SKM-1 (cell line): ENCODE data around the gene BUB1B.
A peak's percentile ranks its signal among the peaks of the same experiment; 100 is the strongest.
"Not testable (repeated sequence)": the region's sequence is repeated elsewhere in the genome, so short reads cannot be mapped to it uniquely, and the experiment has no call there.

Experiments used
- DNase-seq: peaks from one replicate; lab custom pipeline; 2025; ENCODE audit not compliant: unreplicated experiment; lab: John Stamatoyannopoulos, UW

Gene BUB1B, protein sequence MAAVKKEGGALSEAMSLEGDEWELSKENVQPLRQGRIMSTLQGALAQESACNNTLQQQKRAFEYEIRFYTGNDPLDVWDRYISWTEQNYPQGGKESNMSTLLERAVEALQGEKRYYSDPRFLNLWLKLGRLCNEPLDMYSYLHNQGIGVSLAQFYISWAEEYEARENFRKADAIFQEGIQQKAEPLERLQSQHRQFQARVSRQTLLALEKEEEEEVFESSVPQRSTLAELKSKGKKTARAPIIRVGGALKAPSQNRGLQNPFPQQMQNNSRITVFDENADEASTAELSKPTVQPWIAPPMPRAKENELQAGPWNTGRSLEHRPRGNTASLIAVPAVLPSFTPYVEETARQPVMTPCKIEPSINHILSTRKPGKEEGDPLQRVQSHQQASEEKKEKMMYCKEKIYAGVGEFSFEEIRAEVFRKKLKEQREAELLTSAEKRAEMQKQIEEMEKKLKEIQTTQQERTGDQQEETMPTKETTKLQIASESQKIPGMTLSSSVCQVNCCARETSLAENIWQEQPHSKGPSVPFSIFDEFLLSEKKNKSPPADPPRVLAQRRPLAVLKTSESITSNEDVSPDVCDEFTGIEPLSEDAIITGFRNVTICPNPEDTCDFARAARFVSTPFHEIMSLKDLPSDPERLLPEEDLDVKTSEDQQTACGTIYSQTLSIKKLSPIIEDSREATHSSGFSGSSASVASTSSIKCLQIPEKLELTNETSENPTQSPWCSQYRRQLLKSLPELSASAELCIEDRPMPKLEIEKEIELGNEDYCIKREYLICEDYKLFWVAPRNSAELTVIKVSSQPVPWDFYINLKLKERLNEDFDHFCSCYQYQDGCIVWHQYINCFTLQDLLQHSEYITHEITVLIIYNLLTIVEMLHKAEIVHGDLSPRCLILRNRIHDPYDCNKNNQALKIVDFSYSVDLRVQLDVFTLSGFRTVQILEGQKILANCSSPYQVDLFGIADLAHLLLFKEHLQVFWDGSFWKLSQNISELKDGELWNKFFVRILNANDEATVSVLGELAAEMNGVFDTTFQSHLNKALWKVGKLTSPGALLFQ

DNA sequence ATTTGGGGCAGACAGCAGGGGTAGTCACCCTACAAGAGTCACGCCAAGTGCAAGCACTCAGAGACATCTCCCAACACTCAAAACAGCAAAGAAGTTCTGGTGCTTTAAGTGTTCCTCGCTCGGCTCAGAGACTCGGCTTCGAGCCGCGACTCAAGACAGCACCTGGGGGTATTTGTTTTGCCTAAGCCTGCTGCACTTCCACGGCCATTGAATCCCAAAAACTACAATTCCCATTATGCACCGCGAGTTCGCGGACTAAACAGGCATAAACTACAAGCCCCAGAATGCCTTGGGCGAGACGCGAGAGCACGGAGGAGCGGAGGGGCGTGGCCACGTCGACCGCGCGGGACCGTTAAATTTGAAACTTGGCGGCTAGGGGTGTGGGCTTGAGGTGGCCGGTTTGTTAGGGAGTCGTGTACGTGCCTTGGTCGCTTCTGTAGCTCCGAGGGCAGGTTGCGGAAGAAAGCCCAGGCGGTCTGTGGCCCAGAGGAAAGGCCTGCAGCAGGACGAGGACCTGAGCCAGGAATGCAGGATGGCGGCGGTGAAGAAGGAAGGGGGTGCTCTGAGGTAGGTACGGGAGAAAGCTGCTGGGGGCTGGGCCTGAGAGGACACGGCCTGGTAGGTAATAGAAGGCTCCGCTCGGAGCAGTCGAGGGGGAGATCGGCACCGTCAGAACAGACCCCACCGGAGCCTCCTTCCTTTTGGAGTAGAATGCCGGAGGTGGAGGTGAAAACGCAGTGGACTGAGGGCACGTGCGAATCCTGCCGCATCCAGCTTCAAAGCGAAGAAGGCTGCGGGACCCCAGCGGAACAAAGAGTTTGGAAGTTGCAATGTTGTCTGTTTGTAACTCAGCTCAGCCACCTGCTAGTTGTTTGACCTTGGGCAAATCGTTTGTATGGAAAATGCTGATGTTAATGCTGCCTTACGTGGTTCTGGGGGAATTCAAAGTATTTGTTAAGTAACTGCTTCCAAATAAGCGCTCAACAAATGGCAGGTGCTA is at the start of gene BUB1B:
Gene BUB1B (plus strand): TSS at position 381 of the 1,000 bp plus-strand sequence. CDS start 152 bp downstream, at position 533.
- DNase-seq = peak; percentile 84

DNA sequence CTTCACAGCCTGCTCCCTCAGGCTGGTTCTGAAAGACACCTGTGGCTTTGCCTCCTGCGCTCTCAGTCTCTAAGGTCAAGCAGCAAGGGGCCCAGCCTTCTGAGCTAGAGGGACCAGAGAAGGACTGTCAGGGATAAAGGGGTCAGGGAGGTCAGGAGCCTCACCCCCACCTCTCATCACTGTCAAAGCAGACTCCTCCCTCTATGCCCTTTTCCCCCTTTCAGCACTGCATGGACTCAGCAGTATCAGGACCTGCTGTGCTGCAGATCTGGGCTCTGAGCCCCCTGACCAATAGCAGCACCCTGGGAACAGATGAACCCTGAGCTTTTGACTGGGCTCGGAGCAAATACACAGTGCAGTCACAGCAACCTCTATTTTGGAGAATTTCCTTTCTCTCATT is 49.0 kb upstream of the BUB1B start:
- no peak for DNase-seq

DNA sequence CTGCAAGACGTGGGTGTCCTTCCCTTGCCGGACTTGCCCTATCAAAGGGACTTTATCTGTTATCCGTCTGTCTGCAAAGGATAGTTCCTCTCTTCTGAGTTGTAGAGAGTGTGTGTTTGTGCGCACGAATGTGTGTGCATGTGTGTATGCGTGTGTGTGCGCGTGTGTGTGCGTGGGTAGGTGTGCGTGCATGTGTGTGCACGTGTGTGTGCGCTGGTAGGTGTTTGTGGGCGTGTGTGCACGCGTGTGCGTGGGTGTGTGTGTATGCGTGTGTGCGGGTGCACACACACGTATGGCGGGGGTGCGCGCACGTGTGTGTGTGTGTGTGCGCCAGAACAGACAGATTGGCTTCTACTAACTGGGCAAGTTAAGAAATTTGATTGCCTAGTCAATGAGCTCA is 48.1 kb upstream of the BUB1B start:
- no peak for DNase-seq

DNA sequence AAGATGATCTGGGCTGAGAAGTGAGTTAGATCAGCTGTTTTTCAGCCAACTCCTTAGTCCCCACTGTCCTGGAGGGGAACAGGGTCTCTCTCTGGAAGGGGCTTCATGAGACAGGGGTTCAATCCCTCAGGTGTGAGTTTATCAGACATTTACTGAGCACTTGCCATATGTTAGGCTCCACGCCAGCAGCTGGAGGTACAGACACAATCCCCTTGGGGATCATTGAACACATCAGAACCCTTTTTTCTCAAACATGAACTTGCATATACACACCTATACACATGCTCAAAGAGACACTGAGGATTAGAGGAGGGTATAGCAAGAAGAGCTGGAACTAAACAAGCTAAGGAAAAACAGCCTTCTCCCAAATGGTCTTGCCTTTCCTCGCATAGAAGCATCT is 46.7 kb upstream of the BUB1B start:
- DNase-seq = no peak

DNA sequence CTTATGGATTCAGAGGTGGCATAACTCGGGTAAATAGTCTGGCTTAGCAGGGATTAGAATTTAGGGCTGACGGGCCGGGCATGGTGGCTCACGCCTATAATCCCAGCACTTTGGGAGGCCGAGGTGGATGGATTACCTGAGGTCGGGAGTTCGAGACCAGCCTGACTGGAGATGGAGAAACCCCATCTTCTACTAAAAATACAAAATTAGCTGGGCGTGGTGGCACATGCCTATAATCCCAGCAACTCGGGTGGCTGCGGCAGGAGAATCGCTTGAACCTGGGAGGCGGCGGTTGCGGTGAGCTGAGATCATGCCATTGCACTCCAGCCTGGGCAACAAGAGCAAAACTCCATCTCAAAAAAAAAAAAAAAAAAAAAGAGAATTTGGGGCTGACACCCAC is 45.8 kb upstream of the BUB1B start:
- not testable (repeated sequence) for DNase-seq

DNA sequence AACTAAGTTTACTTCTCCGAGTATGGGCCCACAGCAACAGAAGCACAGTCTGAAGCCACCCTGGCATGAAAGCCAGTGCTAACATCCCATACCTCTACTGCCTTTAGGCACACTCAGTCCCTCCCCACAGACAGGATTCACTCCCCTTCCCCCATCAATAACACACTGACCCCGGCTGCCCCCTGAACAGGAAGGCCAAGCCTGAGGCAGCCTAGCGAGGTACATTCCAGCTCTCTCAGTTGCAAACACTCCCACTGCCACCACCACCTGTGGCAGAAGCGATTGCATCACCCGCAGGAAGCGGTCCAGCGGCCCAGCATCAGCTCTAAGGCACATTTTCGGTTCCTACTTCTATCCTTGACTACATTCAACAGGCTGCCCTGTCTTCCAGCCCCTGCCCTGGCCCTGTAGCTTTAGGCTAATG is 45.2 kb upstream of the BUB1B start:
- peak; percentile 75 for DNase-seq

DNA sequence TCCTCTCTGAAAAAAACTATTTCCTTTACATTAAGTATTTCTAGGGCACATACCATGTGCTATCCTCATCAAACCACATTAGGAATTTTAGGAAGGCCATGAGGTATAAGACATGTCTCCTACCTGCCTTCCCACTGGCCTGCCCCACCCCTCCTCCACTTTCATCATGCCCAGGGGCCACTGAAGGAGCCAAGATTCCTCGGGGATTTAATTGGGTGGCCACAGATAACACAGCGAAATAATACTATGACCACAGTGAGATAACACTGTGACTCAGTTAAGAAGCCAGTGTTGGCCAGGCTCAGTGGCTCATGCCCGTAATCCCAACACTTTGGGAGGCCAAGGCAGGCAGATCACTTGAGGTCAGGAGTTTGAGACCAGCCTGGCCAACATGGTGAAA is 42.4 kb upstream of the BUB1B start:
- DNase-seq = no peak

DNA sequence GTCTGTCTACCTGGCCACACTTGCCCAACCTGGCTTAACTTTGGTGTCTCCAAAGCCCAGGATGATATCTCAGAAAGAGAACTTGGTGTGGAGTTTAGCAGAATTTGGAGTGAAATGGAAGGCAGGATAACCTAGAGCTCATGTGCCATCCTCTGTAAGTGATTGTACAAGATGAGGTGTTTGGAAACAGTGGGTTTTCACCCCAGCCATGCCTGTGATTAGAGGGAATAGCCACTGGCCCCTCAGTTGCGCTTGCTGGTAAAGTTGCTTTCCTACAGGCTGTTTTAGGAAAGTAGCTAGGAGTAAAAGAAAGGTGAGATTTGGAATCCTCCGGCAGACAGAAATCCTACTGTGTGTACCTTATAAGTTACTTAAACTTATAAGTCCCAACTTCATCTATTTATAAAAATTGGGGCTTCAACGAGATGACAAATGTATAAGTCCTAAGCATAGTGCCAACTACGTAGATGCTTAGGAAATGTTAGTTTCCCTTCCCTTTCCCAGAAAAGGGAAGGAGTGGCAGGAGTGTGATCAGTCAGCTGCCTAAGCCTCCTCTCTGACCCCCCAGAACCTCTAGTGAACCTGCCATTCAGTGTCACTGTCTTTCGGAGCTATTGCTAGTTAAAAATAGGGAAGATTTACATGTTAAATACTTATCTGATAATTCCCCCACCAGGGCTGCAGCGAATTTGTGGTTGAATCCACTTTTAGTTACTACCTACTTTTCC is 38.8 kb upstream of the BUB1B start:
- no peak for DNase-seq

DNA sequence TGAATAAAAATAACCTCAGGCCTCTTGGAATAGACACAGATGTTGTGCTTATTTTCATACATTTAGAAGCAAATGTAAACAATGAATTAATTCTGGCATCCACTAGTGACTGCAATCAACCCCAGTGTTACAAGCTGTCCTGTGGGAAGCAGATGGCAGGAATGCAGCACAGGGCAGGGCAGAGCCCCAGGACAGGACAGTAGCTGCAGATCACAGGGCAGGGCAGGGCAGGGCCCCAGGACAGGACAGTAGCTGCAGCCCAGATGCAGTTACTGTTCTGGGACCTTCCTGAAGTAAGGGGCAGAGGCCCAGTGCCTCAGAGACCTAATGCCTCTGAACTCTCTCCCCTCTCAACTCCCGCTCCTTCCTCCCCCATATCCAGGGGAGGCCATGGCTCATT is 37.9 kb upstream of the BUB1B start:
- DNase-seq = not testable (repeated sequence)

DNA sequence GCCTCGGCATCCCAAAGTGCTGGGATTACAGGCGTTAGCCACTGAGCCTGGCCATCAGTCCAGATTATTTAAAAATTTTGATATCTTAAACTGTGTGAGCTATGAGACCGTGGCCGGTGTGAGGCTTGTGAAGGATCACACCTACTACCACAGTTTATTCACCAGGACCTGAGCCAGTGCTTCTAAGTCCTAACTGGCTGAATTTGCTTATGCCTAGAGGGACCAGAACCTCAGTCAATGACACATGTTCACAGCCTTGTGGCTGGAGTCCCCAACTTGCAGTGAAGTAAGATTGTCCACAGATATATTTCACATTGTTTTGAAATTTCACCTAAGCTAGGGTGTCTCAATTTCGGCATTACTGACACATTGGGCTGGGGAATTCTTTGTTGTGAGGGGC is 37.0 kb upstream of the BUB1B start:
- not testable (repeated sequence) for DNase-seq

DNA sequence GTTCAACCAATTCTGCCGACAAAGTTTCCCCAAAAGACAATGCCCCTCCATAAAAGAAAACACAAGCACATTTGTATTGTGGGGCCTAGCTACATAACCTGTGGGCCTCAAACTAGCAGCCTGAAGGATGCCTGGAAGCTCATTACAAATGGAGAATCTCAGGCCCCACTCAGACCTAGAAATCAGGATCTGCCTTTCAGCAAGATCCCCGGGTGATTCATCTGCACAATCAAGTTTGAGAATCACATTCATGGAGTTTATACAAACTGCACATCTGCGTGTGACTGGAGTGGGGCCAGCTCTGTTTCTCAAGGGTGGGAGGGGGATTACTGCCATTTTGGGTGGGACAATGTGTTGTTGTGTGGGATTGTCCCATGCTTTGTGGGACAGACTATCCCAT is 36.5 kb upstream of the BUB1B start:
- not testable (repeated sequence) for DNase-seq

DNA sequence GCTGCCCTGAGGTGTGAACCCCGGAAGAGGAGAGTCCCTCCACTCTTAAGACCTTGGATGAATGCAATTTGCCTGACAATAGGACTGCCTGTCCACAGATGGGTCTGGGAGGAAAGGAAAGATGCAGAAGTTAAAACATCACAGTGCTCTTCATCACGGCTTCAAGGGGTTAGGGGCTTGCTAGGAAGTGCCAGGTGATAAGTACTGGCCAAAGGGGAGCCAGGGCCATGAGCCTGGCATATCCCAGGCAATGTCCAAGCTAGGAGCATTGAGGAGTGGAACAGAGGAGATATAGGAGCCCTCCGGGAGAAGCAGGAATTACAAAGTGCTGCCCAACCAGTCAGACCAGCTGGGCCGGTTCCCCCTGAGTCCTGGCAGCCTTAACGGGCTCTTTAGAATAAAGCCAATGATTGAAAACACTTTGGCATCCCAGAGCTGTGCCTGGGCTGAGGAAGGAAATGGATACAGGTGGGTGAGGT is 36.0 kb upstream of the BUB1B start:
- DNase-seq = not testable (repeated sequence)

DNA sequence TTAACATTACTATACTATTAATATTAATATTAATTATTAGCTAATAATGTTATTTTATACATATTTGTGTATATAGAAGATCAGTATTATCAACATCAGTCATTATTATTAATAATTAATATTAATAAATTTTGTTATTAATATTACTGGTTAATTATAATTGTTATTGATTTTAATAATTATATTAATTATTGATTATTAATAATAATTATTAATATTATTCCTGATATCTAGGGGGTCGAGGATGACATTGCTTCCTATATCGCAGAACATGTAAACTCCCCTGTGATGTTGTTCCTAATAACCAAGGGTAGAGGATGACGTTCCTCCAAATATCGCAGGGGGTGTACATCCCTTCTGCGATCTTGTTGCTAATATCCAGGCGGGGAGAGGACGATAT is 34.9 kb upstream of the BUB1B start:
- no peak for DNase-seq

DNA sequence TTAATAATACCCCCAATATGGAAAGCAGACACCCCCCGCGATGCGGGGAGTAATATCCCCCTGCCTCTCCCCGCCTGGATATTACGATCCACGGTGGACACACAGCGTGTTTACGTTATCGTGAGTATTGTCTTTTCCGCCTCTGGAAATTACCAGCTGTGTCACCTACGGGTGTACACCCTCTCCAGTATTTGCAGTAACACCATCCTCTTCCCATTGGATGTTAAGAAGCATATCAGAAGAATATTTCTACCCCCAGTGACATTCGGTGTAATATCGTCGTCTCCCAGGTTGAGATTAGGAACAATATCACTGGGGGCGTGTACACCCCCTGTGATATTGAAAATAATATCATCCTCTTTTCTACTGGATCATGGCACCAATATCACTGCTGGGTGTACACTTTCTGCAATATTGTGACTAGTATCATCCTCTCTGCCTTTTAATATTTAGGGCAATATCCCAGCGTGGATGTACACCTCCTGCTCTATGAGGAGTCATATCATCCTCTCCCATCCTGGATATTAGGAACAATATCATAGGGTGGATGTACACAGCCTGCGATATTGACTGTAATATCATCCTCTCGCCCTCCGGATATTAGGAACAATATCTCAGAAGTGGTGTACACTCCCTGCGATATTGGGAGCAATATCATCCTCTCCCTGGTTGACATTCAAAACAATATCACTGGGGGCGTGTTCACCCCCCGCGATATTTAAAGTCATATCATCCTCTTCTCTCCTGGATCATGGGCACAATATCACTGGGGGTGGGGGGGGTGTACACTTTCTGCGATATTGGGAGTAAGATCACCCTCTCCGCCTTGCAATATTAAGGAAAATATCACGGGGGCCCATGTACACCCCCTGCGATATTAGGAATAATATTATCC is 31.9 kb upstream of the BUB1B start:
- no peak for DNase-seq

DNA sequence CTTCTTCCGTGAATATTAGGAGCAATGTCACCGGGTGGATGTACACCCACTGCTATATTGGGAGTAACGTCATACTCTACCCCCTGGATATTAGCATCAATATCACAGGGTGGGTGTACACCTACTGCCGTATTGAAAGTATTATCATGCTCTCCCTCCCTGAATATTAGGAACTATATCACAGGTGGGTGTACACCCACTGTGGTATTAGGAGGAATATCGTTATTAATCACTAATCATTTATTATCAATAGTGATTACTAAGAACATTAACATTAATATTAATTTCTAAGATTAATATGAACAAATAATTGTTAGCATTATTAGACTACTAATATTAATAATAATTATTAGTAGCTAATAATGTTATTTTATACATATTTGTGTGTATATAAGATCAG is 30.8 kb upstream of the BUB1B start:
- DNase-seq = no peak

DNA sequence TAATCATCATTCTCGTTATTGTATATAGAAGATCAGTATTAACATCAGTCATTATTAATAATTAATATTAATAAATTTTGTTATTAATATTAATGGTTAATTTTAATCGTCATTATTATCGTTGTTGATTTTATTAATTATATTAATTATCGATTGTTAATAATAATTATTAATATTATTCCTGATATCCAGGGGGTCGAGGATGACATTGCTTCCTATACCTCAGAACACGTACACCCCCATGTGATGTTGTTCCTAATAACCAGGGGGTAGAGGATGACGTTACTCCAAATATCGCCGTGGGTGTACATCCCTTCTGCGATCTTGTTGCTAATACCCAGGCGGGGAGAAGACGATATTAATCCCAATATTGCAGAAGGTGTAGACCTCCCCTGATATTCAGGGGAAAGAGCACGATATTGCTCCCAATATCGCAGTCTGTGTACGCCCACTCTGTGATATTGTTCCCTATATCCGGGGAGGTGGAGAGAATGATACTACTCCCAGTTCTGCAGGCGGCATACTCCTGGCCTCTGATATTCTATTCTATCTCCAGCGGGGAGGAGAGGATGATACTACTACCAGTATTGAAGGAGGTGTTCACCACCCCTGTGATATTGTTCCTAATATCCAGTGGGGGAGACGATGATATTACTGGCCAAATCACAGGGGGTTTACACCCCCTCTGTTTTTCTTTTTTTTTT is 29.9 kb upstream of the BUB1B start:
- DNase-seq = no peak

DNA sequence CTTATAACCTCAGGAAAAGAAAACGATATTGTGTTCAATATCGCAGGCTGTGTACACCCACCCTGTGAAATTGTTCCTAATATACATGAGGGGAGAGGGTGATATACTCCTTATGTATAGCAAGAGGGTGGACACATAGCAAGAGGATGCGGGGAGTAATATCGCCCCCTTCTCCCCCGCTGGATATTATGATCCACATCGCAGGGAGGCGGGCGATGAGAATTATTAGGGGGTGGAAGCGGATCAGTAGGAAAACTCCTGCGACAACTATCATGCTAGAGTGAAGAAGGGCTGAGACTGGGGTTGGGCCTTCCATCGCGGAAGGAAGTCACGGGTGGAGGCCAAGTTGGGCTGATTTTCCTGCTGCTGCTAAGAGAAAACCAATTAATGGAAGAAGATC is 27.3 kb upstream of the BUB1B start:
- DNase-seq = no peak

DNA sequence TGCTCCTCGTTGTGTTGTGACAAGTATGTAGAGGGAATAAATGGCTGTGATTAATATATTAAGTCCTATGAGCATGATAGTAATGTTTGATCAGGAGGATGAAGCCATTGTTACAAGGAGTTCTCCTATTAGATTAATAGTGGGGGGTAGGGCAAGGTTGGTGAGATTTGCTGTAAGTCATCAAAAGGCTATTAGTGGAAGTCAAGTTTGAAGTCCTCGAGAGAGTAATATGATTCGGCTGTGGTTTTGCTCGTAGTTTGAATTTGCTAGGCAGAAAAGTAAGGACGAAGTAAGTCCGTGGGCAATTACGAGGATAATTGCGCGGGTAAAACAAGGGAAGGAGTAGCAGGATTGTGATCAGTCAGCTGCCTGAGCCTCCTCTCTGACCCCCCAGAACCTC is 26.0 kb upstream of the BUB1B start:
- no peak for DNase-seq
